HG03045 (cell line): ENCODE measurements around the gene DOCK1.

Experiments used
- ATAC-seq: cut with Tn5 transposase; IDR thresholded peaks from one replicate; pipeline ENCODE4 v1.9.1; 2021; ENCODE audit warnings: mild to moderate bottlenecking, moderate library complexity; ENCODE audit not compliant: unreplicated experiment

DOCK1 gene

GRCh38 chr10:127252818-127253217 lies 347.6 kb downstream of the DOCK1 start:
- ATAC-seq: no peak

- no peak for ATAC-seq
Observed at GRCh38 chr10:127254276-127254675, 349.0 kb downstream of the DOCK1 start.

- ATAC-seq: no peak
Observed at GRCh38 chr10:127257395-127257794, 352.2 kb downstream of the DOCK1 start.

- ATAC-seq: no peak
Observed at GRCh38 chr10:127259347-127259746, 354.1 kb downstream of the DOCK1 start.

GRCh38 chr10:127262606-127263005 lies 357.4 kb downstream of the DOCK1 start:
- ATAC-seq: no peak

- ATAC-seq: no peak
Observed at GRCh38 chr10:127265288-127265687, 360.1 kb downstream of the DOCK1 start.

- ATAC-seq: no peak
Observed at GRCh38 chr10:127266431-127266830, 361.2 kb downstream of the DOCK1 start.

GRCh38 chr10:127267442-127267841 lies 362.2 kb downstream of the DOCK1 start:
- no peak for ATAC-seq

GRCh38 chr10:127272076-127272475 lies 366.8 kb downstream of the DOCK1 start:
- no peak for ATAC-seq

GRCh38 chr10:127275272-127275671 lies 370.0 kb downstream of the DOCK1 start:
- no peak for ATAC-seq

- no peak for ATAC-seq
Observed at GRCh38 chr10:127275793-127276450, 370.7 kb downstream of the DOCK1 start.

- no peak for ATAC-seq
Observed at GRCh38 chr10:127276794-127277462, 371.7 kb downstream of the DOCK1 start.

- no peak for ATAC-seq
Observed at GRCh38 chr10:127278001-127278400, 372.8 kb downstream of the DOCK1 start.

GRCh38 chr10:127279334-127279774 lies 374.1 kb downstream of the DOCK1 start:
- no peak for ATAC-seq

- no peak for ATAC-seq
Observed at GRCh38 chr10:127280446-127280845, 375.2 kb downstream of the DOCK1 start.

- ATAC-seq: no peak
Observed at GRCh38 chr10:127283017-127283416, 377.8 kb downstream of the DOCK1 start.

- no peak for ATAC-seq
Observed at GRCh38 chr10:127283576-127283975, 378.3 kb downstream of the DOCK1 start.

GRCh38 chr10:127290850-127291249 lies 385.6 kb downstream of the DOCK1 start:
- ATAC-seq: no peak

- no peak for ATAC-seq
Observed at GRCh38 chr10:127291329-127291728, 386.1 kb downstream of the DOCK1 start.

GRCh38 chr10:127292888-127293287 lies 387.7 kb downstream of the DOCK1 start:
- no peak for ATAC-seq

- ATAC-seq: no peak
Observed at GRCh38 chr10:127293640-127294039, 388.4 kb downstream of the DOCK1 start.

GRCh38 chr10:127296696-127297095 lies 391.5 kb downstream of the DOCK1 start:
- ATAC-seq: no peak

- no peak for ATAC-seq
Observed at GRCh38 chr10:127298381-127298780, 393.2 kb downstream of the DOCK1 start.
